K562 (cell line): ENCODE measurements around the gene TMPO. TPM values are rescaled to one million over a fixed set of nuclear protein-coding genes. Genes with fewer than 3 reads are reported as not detected.
A peak's percentile ranks its signal among the peaks of the same experiment; 100 is the strongest.

Source experiments
- ARID4B ChIP-seq: sonication (generic); formaldehyde crosslinking; IDR thresholded peaks from 2 replicates; pipeline ENCODE4 v1.8.0; 2022; ENCODE audit warnings: mild to moderate bottlenecking, missing genetic modification reagents
- ATF4 ChIP-seq: fragments of 450-650 bp; formaldehyde crosslinking; IDR thresholded peaks from 2 replicates; pipeline ENCODE4 v1.4.0; 2022; ENCODE audit warnings: mild to moderate bottlenecking, moderate library complexity
- CHD4 ChIP-seq: fragments of 200-600 bp; sonication (generic); IDR thresholded peaks from 3 replicates; pipeline ENCODE4 v1.6.1; 2012; ENCODE audit warnings: low read depth, mild to moderate bottlenecking, mixed read lengths, low read length, inconsistent platforms; ENCODE audit not compliant: insufficient read depth, insufficient replicate concordance, poor library complexity, severe bottlenecking
- CHD7 ChIP-seq: fragments of 200-600 bp; sonication (generic); IDR thresholded peaks from one replicate; pipeline ENCODE4 v1.6.1; 2012; ENCODE audit warnings: mild to moderate bottlenecking, low read depth, low read length, inconsistent platforms
- KDM4B ChIP-seq, 2 experiments: fragments of 450-650 bp in 1 of 2; sonication (generic) in 1 of 2; IDR thresholded peaks; 2 replicates each; pipeline ENCODE4 v1.6.1; 2016 to 2017; ENCODE audit warnings: borderline replicate concordance in 2 of 2, antibody characterized with exemption in 1 of 2, low read depth in 1 of 2, mild to moderate bottlenecking in 1 of 2
- KLF6 ChIP-seq: fragments of 250-450 bp; sonication (Bioruptor Pico); IDR thresholded peaks from 2 replicates; pipeline ENCODE4 v1.4.0; 2020; ENCODE audit warnings: mild to moderate bottlenecking, moderate library complexity, borderline replicate concordance
- MBD1 ChIP-seq: fragments of 250-450 bp; sonication (Bioruptor Pico); IDR thresholded peaks from 2 replicates; pipeline ENCODE4 v1.8.0; 2022; ENCODE audit warnings: inconsistent platforms
- TAF7 ChIP-seq: fragments of 450-650 bp; IDR thresholded peaks from 2 replicates; pipeline ENCODE4 v1.6.1; 2016; ENCODE audit warnings: missing genetic modification characterization, missing compliant biosample characterization
- polyA plus RNA-seq, 8 experiments: library from polyadenylated mRNA; depleted of rRNA in 4 of 8; stranded (reverse) in 5 of 8; unstranded in 3 of 8; fragments of >200 nt; fragmentation: Nextera tagmentation in 2 of 8; fragmentation: Illumina TruSeq in 1 of 8; extraction: Ambion mirVana in 2 of 8; extraction: Trizol in 1 of 8; gene quantifications; 2 replicates each; pipeline versions ENCODE4 v1.2.1 to v1.2.3, GENCODE V29; 2011 to 2014; ENCODE audit warnings: inconsistent platforms in 1 of 8, missing spikeins in 1 of 8
- total RNA-seq, 7 experiments: library from RNA; depleted of rRNA in 6 of 7; stranded (reverse); fragments of >200 nt in 6 of 7; fragmentation: Illumina TruSeq in 2 of 7; extraction: Trizol in 2 of 7; gene quantifications; 2 replicates each; pipeline versions ENCODE4 v1.2.1 to v1.2.3, GENCODE V29; 2011 to 2021; ENCODE audit warnings: low replicate concordance in 1 of 7

Gene TMPO
- total and polyA plus RNA-seq, 9 of the 15 experiments (the other 6 are each of a cell fraction or from before 2014, with no cell fraction given) = 62.1 to 263 (median 182) TPM

GRCh38 chr12:98509063-98509462 is 6.3 kb upstream of the TMPO start (continued):
- TF ChIP-seq ARID4B (CRISPR knock-in tag) (no peak), ATF4 (peak; percentile 45; the same call in 1 of the 2 replicates), MBD1 (CRISPR knock-in tag) (no peak), KLF6 (no peak), CHD4 (no peak), TAF7 (tag) (no peak), KDM4B (IDR thresholded peaks at IDR 0.05; ENCODE audit: borderline replicate concordance in 2 of 2, low read depth in 1 of 2) (no peak), CHD7 (no peak)
